Tibial nerve (tissue), 4 donors: Measurements from ENCODE around the gene SH2B3. TPM values are rescaled to one million over a fixed set of nuclear protein-coding genes. Genes with fewer than 3 reads are reported as not detected.

Experiments
- DNase-seq, 2 donors: peaks; one replicate each; pipeline ENCODE4 v3.0.0-alpha.2; 2019; ENCODE audit warnings: low spot score in 2 of 2
- H3K27ac ChIP-seq, 4 donors: fragments of 200-600 bp; sonication (generic) in 3 of 4; one replicate each; pipeline ENCODE4 v1.5.1; 2017 to 2019; ENCODE audit warnings: mild to moderate bottlenecking in 1 of 4
- H3K27me3 ChIP-seq, 2 donors: fragments of 200-600 bp; sonication (generic) in 1 of 2; one replicate each; pipeline versions ENCODE4 v1.5.1 to v1.6.0; 2017 to 2019
- H3K36me3 ChIP-seq, 3 donors: fragments of 200-600 bp; sonication (generic); one replicate each; pipeline ENCODE4 v1.5.1; 2018 to 2019
- H3K4me1 ChIP-seq, 4 donors: fragments of 200-600 bp; sonication (generic) in 3 of 4; one replicate each; pipeline ENCODE4 v1.5.1; 2017 to 2019
- H3K4me3 ChIP-seq, 4 donors: fragments of 200-600 bp; sonication (generic) in 3 of 4; one replicate each; pipeline ENCODE4 v1.5.1; 2017 to 2019; ENCODE audit warnings: mild to moderate bottlenecking in 1 of 4, moderate library complexity in 1 of 4
- H3K9me3 ChIP-seq, 4 donors: fragments of 200-600 bp; sonication (generic) in 3 of 4; one replicate each; pipeline ENCODE4 v1.5.1; 2017 to 2019
- CTCF ChIP-seq, 5 experiments: fragments of 200-600 bp in 3 of 5; fragments of 450-650 bp in 2 of 5; sonication (generic) in 3 of 5; IDR thresholded peaks; one replicate each; pipeline ENCODE4 v1.5.1; 2016 to 2019; ENCODE audit warnings: antibody characterized with exemption in 5 of 5, mild to moderate bottlenecking in 3 of 5, moderate library complexity in 2 of 5
- EP300 ChIP-seq, 2 donors: sonication (generic); formaldehyde crosslinking; IDR thresholded peaks; one replicate each; pipeline ENCODE4 v1.6.1; 2017; ENCODE audit warnings: antibody characterized with exemption in 2 of 2, mild to moderate bottlenecking in 1 of 2
- POLR2A ChIP-seq, 2 donors: fragments of 450-650 bp; IDR thresholded peaks; one replicate each; pipeline ENCODE4 v1.6.1; 2017; ENCODE audit warnings: antibody characterized with exemption in 2 of 2, mild to moderate bottlenecking in 2 of 2, moderate library complexity in 2 of 2
- WGBS, 2 donors: methylation state at CpG; one replicate each; pipeline ENCODE4 v1.1.5; 2018; 5-methylcytosine and 5-hydroxymethylcytosine counted together
- total RNA-seq, 4 donors: library from RNA; depleted of rRNA; stranded (reverse); fragments of >200 nt; gene quantifications; one replicate each; pipeline ENCODE4 v1.1.0, GENCODE V29; 2016

Gene SH2B3
- total RNA-seq, 4 donors from 2014 or later: 21.4 to 79.8 (median 36.3) TPM

- Histone ChIP-seq H3K4me1 (peaks cover 0 to 41% (median 39%) of the 10 kb centered on the region in 4 donors), H3K27ac (no peak overlapping the region), H3K4me3 (no peak overlapping the region), H3K36me3 (peaks cover 0 to 11% (median 0%) of the 10 kb centered on the region in 3 donors), H3K9me3 (no peaks in the 10 kb centered on the region), H3K27me3 (no peaks in the 10 kb centered on the region)
- DNase-seq: no peak
- WGBS, 2 donors: 85 to 89% methylated on average over 11 of the region's 11 CpGs
- TF ChIP-seq CTCF (IDR thresholded peaks at IDR 0.05): no peak
- no peak for TF ChIP-seq EP300 (IDR thresholded peaks at IDR 0.05)
- TF ChIP-seq POLR2A (IDR thresholded peaks at IDR 0.05): no peak
These were observed 20.8 kb downstream of the SH2B3 start for GRCh38 chr12:111426344-111427185.

- 90 to 94% methylated on average over 7 of the region's 7 CpGs for WGBS, 2 donors
- peaks cover 0 to 50% (median 43%) of the 10 kb centered on the region in 4 donors for H3K4me1 ChIP-seq
- no peak for TF ChIP-seq POLR2A (IDR thresholded peaks at IDR 0.05)
- no peak for TF ChIP-seq EP300 (IDR thresholded peaks at IDR 0.05)
- TF ChIP-seq CTCF (IDR thresholded peaks at IDR 0.05): no peak
- H3K9me3 ChIP-seq: no peaks in the 10 kb centered on the region
- DNase-seq: no peak
- H3K4me3 ChIP-seq: no peak overlapping the region
- H3K27ac ChIP-seq: peak overlapping the region in 1 of 4 donors; percentile 70
- H3K36me3 ChIP-seq: peaks cover 0 to 7% (median 0%) of the 10 kb centered on the region in 3 donors
- no peaks in the 10 kb centered on the region for H3K27me3 ChIP-seq
These were observed 21.8 kb downstream of the SH2B3 start for GRCh38 chr12:111427417-111428074.

GRCh38 chr12:111428081-111428727 is 22.5 kb downstream of the SH2B3 start:
- H3K27me3 ChIP-seq: no peaks in the 10 kb centered on the region
- H3K27ac ChIP-seq: peak overlapping the region in 3 of 4 donors; percentile 44 to 70 (median 54)
- TF ChIP-seq EP300 (IDR thresholded peaks at IDR 0.05) (no peak), POLR2A (IDR thresholded peaks at IDR 0.05) (no peak), CTCF (IDR thresholded peaks at IDR 0.05) (no peak)
- H3K9me3 ChIP-seq: no peaks in the 10 kb centered on the region
- DNase-seq: no peak
- no peak overlapping the region for H3K4me3 ChIP-seq
- H3K36me3 ChIP-seq: peaks cover 0 to 7% (median 0%) of the 10 kb centered on the region in 3 donors
- 78% methylated on average over 9 of the region's 9 CpGs for WGBS, 2 donors
- H3K4me1 ChIP-seq: peaks cover 0 to 55% (median 43%) of the 10 kb centered on the region in 4 donors

- no peak overlapping the region for H3K4me3 ChIP-seq
- DNase-seq: no peak
- H3K4me1 ChIP-seq: peaks cover 0 to 57% (median 46%) of the 10 kb centered on the region in 4 donors
- no peaks in the 10 kb centered on the region for H3K27me3 ChIP-seq
- H3K9me3 ChIP-seq: no peaks in the 10 kb centered on the region
- peak overlapping the region in 3 of 4 donors; percentile 44 to 75 (median 70) for H3K27ac ChIP-seq
- H3K36me3 ChIP-seq: peaks cover 0 to 7% (median 0%) of the 10 kb centered on the region in 3 donors
- TF ChIP-seq CTCF (IDR thresholded peaks at IDR 0.05) (no peak), POLR2A (IDR thresholded peaks at IDR 0.05) (no peak), EP300 (IDR thresholded peaks at IDR 0.05) (no peak)
- 41 to 42% methylated on average over 20 to 21 of the region's 21 CpGs for WGBS, 2 donors
These were observed 23.0 kb downstream of the SH2B3 start for GRCh38 chr12:111428728-111429175.
